BLaER1 treated with 17β-estradiol and CSF1 and Interleukin-3, amounts not matched to agents 10 nM and 100 nM (cell line): ENCODE results near the gene FBXO17.

Source experiments
- H3K27ac ChIP-seq, 11 experiments: shearing (Covaris generic); formaldehyde crosslinking; 2 replicates each; pipeline ENCODE4 v1.8.1; 2022
- H3K27me3 ChIP-seq, 11 experiments: shearing (Covaris generic); formaldehyde crosslinking; 2 replicates each; pipeline ENCODE4 v1.8.1; 2022
- H3K36me3 ChIP-seq, 11 experiments: shearing (Covaris generic); formaldehyde crosslinking; 2 replicates each; pipeline ENCODE4 v1.8.1; 2022
- H3K4me1 ChIP-seq, 10 experiments: shearing (Covaris generic); formaldehyde crosslinking; 2 replicates each; pipeline ENCODE4 v1.8.1; 2022
- H3K4me2 ChIP-seq, 11 experiments: shearing (Covaris generic); formaldehyde crosslinking; 2 replicates each; pipeline ENCODE4 v1.8.1; 2022
- H3K4me3 ChIP-seq, 10 experiments: shearing (Covaris generic); formaldehyde crosslinking; 2 replicates each; pipeline ENCODE4 v1.8.1; 2022
- H3K9ac ChIP-seq, 11 experiments: shearing (Covaris generic); formaldehyde crosslinking; 2 replicates each; pipeline ENCODE4 v1.8.1; 2022
- H3K9me3 ChIP-seq, 11 experiments: shearing (Covaris generic); formaldehyde crosslinking; replicated peaks in 1 of 11; 2 replicates each; pipeline ENCODE4 v1.8.1; 2022
- H4K20me1 ChIP-seq, 11 experiments: shearing (Covaris generic); formaldehyde crosslinking; 2 replicates each; pipeline ENCODE4 v1.8.1; 2022
- Cebpa-rat ChIP-seq, 11 experiments: shearing (Covaris generic); IDR thresholded peaks; 2 replicates each; pipeline ENCODE4 v1.8.1; 2022

The FBXO17 gene

DNA sequence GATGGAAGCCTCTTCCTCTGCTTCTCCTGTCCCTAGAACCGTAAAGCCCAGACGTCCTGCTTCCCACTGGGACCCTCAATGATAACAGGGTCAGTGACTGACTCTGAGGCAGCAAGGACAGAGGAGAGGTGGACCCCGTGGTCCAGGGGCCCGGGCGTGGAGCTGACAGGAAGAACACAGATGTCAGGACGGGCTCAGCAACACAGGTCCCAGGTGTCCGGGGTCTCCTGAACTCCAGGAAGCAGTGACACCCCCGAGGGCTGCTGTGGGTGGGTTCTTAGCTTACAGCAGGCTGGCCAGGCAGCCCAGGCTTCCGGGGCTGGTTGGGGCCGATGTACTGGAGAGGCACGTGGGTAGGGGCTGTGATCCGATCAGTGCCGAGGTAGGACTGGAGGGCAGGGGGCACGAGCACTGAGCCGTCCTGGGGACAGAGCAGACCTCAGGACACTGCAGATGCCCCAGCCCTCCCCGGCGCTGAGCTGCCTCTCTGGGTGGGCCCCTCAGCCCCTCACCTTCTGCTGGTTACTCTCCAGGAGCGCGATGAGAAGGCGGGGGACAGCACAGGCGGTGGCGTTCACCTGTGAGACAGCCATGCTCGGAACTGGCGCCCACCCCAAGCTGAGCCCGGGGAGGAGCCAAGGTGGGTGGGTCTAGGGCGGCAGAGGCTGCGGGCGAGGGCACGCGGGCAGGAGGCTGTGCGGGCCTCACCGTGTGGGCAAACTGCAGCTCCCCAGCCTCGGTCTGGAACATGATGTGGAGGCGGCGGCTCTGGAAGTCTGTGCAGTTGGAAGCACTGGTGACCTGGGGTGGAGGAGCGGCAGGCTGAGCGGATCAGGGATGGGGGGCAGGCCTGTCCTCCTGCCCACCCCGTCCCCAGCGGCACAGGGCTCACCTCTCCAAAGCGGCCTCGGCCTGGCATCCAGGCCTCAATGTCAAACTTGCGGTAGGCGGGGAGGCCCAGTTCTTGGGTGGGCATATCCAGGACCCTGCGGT is 59.9 kb downstream of the FBXO17 start:
- peaks cover 10 to 22% (median 16%) of the 10 kb centered on the region in 10 experiments; a peak in 18 of 20 replicates for H3K4me1 ChIP-seq
- no peak for TF ChIP-seq Cebpa-rat (IDR thresholded peaks at IDR 0.05)
- peaks cover 0 to 33% (median 5%) of the 10 kb centered on the region in 11 experiments; a peak in 7 of 22 replicates for H3K36me3 ChIP-seq
- H3K9me3 ChIP-seq: no peaks in the 10 kb centered on the region
- peak overlapping the region in 1 of 11 experiments; percentile 18; a peak in 1 of 22 replicates for H3K27ac ChIP-seq
- peak overlapping the region in 2 of 11 experiments; percentile 10 to 15; a peak in 2 of 22 replicates for H3K9ac ChIP-seq
- H3K4me2 ChIP-seq: no peak overlapping the region
- 0 out of 22 replicates have a peak, but pooled peaks cover 0 to 4% (median 0%) of the 10 kb centered on the region in 11 experiments for H4K20me1 ChIP-seq
- no peaks in the 10 kb centered on the region for H3K27me3 ChIP-seq
- no peak overlapping the region for H3K4me3 ChIP-seq

- Histone ChIP-seq H4K20me1 (no peaks in the 10 kb centered on the region), H3K9ac (no peak overlapping the region), H3K4me3 (no peak overlapping the region), H3K9me3 (no peaks in the 10 kb centered on the region), H3K27ac (no peak overlapping the region), H3K27me3 (no peaks in the 10 kb centered on the region), H3K4me1 (peaks cover 7 to 14% (median 10%) of the 10 kb centered on the region in 10 experiments; a peak in 12 of 20 replicates), H3K36me3 (peaks cover 3 to 38% (median 9%) of the 10 kb centered on the region in 11 experiments; a peak in 20 of 22 replicates), H3K4me2 (no peak overlapping the region)
- TF ChIP-seq Cebpa-rat (IDR thresholded peaks at IDR 0.05): no peak
Measured at GRCh38 chr19:38913958-38914357, 61.6 kb downstream of the FBXO17 start.

DNA sequence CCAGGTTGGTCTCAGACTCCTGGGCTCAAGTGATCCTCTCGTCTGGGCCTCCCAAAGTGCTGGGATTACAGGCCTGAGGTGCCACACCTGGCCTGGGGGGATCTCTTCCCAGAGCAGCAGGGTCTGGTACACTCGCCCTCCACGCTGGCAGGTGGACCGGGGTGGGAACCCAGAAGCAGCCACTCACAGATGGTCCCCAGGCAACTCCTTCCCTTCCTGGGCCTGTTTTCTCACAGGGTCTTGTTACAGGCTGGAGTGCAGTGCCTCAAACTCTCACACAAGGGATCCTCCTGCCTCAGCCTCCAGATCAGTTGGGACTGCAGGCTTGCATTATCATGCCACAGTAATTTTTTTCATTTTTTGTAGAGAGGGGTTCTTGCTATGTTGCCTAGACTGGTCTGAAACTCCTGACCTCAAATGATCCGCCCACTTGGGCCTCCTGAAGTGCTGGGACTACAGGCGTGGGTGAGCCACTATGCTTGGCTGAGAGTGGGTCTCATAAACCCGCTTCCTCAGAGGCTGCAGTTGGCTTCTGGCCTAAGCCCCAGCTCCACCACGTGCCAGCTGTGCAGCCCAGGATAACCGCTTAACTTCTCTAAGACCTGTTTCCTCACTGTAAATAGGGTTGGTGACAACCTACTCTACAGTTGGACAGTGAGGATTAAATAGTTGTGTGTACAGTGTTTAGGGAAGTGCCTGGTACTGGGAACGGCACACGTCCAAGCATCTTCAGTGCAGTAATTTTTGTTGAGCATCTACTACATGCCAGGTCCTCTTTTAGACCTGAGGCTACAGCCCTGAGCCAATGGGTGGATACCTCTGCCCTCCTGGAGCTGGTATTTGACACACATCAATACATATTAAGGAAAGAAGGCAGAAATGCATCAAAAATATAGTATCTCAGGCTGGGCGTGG is 62.7 kb downstream of the FBXO17 start:
- Histone ChIP-seq H3K27ac (peak overlapping the region in 2 of 11 experiments; percentile 21 to 38; a peak in 2 of 22 replicates), H3K4me1 (peaks cover 7 to 13% (median 10%) of the 10 kb centered on the region in 10 experiments; a peak in 12 of 20 replicates), H4K20me1 (no peaks in the 10 kb centered on the region)

GRCh38 chr19:38911388-38912001 is 64.0 kb downstream of the FBXO17 start:
- Histone ChIP-seq H3K9ac (no peak overlapping the region), H3K9me3 (0 out of 22 replicates have a peak, but pooled peaks cover 0 to 5% (median 0%) of the 10 kb centered on the region in 11 experiments), H3K27me3 (no peaks in the 10 kb centered on the region), H3K4me1 (peaks cover 7 to 13% (median 10%) of the 10 kb centered on the region in 10 experiments; a peak in 12 of 20 replicates), H3K4me3 (no peak overlapping the region), H3K27ac (no peak overlapping the region), H3K4me2 (no peak overlapping the region), H4K20me1 (no peaks in the 10 kb centered on the region), H3K36me3 (peaks cover 26 to 53% (median 31%) of the 10 kb centered on the region in 11 experiments)
- no peak for TF ChIP-seq Cebpa-rat (IDR thresholded peaks at IDR 0.05)

More for the DNA sequence above, 62.7 kb downstream of the FBXO17 start:
- no peak for TF ChIP-seq Cebpa-rat (IDR thresholded peaks at IDR 0.05)
- Histone ChIP-seq H3K4me2 (peak overlapping the region in 6 of 11 experiments; percentile 2 to 23 (median 12); a peak in 2 of 22 replicates), H3K9ac (peak overlapping the region in 1 of 11 experiments; percentile 53; a peak in 2 of 22 replicates), H3K9me3 (no peaks in the 10 kb centered on the region), H3K27me3 (no peaks in the 10 kb centered on the region), H3K4me3 (no peak overlapping the region), H3K36me3 (peaks cover 13 to 39% (median 18%) of the 10 kb centered on the region in 11 experiments)

DNA sequence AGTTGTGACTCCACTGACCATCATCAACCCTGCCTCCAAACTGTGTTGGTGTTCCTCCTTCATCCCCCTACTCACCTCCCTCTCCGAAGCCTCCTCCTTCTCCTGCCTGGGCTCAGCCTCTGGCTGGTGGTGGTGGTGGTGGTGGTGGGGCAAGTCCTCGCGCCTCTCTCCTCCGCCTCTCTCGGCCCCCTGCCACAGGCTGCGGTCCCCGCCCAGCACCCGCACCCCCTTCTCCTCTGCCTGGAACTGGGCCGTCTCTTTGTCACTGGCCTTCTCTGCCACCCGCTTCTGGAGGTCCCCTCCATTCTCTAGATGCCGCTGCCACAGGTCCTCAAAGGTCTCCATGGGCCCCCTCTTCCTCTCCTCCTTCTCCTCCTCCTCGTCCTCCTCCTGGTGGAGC is 65.1 kb downstream of the FBXO17 start:
- Histone ChIP-seq H4K20me1 (peaks cover 0 to 1% (median 0%) of the 10 kb centered on the region in 11 experiments; a peak in 2 of 22 replicates), H3K4me2 (no peak overlapping the region), H3K27me3 (no peaks in the 10 kb centered on the region), H3K9ac (no peak overlapping the region), H3K9me3 (0 out of 22 replicates have a peak, but pooled peaks cover 0 to 5% (median 0%) of the 10 kb centered on the region in 11 experiments), H3K27ac (no peak overlapping the region), H3K4me1 (peaks cover 7 to 13% (median 10%) of the 10 kb centered on the region in 10 experiments; a peak in 12 of 20 replicates), H3K4me3 (no peak overlapping the region), H3K36me3 (peaks cover 33 to 52% (median 36%) of the 10 kb centered on the region in 11 experiments)
- no peak for TF ChIP-seq Cebpa-rat (IDR thresholded peaks at IDR 0.05)

DNA sequence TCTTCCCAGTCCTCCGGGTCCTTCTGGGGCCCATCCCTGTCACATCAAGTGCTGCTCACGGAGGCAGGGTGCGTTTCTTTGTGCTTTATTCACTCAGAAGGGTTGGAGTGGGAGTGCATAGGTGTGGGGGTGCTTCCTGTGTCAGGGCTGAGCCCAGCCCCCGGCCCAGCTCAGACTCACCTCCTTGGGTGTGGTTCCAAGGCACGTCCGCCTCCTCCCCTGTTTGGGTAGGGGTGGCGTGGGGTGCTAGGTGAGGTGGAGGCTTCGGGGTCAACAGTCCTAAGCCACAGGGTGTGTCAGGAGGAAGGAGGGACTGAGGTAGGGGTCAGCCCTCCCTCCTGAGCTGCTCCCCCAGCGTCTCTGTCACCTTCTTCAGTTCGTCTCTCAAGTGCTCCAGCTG is 66.6 kb downstream of the FBXO17 start:
- H3K9ac ChIP-seq: no peak overlapping the region
- H3K27me3 ChIP-seq: no peaks in the 10 kb centered on the region
- H3K36me3 ChIP-seq: peaks cover 44 to 60% (median 50%) of the 10 kb centered on the region in 11 experiments
- H3K4me2 ChIP-seq: no peak overlapping the region
- H3K4me1 ChIP-seq: peaks cover 9 to 14% (median 11%) of the 10 kb centered on the region in 10 experiments; a peak in 13 of 20 replicates
- H4K20me1 ChIP-seq: peaks cover 0 to 15% (median 0%) of the 10 kb centered on the region in 11 experiments; a peak in 6 of 22 replicates
- 0 out of 22 replicates have a peak, but pooled peaks cover 0 to 5% (median 0%) of the 10 kb centered on the region in 11 experiments for H3K9me3 ChIP-seq
- no peak for TF ChIP-seq Cebpa-rat (IDR thresholded peaks at IDR 0.05)
- no peak overlapping the region for H3K4me3 ChIP-seq
- H3K27ac ChIP-seq: no peak overlapping the region

DNA sequence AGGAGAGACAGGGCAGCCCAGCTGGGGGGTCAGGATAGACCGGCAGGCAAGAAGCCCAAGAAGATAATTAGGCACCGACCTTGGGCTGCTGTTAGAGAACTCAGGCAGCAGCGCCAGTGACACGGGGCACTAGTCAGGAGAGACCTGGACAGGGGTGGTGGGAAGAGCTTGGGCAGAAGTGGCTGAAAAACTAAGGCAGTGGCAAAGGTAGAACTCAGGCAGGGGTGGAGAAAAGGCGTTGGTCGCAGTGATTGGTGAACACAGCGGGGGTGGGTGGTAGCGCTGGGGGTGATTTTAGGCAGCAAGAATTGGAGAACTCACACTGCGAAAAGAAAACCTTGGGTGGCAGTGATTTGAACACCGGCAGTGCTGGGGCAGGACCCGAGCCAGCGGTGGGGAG is 67.9 kb downstream of the FBXO17 start:
- Histone ChIP-seq H3K4me1 (peaks cover 2 to 8% (median 4%) of the 10 kb centered on the region in 10 experiments; a peak in 12 of 20 replicates), H3K4me2 (no peak overlapping the region), H3K9ac (no peak overlapping the region), H3K36me3 (peaks cover 44 to 69% (median 57%) of the 10 kb centered on the region in 11 experiments), H4K20me1 (peaks cover 0 to 15% (median 0%) of the 10 kb centered on the region in 11 experiments; a peak in 8 of 22 replicates), H3K27ac (no peak overlapping the region), H3K27me3 (no peaks in the 10 kb centered on the region), H3K4me3 (no peak overlapping the region), H3K9me3 (0 out of 22 replicates have a peak, but pooled peaks cover 0 to 5% (median 0%) of the 10 kb centered on the region in 11 experiments)
- TF ChIP-seq Cebpa-rat (IDR thresholded peaks at IDR 0.05): no peak

- Histone ChIP-seq H3K4me1 (peaks cover 0 to 8% (median 0%) of the 10 kb centered on the region in 10 experiments; a peak in 3 of 20 replicates), H3K27me3 (no peaks in the 10 kb centered on the region), H3K4me3 (no peak overlapping the region), H3K9me3 (0 out of 22 replicates have a peak, but pooled peaks cover 0 to 5% (median 0%) of the 10 kb centered on the region in 11 experiments), H3K4me2 (no peak overlapping the region), H3K9ac (no peak overlapping the region), H3K27ac (no peak overlapping the region), H3K36me3 (peaks cover 44 to 69% (median 57%) of the 10 kb centered on the region in 11 experiments), H4K20me1 (peaks cover 0 to 15% (median 0%) of the 10 kb centered on the region in 11 experiments; a peak in 8 of 22 replicates)
- no peak for TF ChIP-seq Cebpa-rat (IDR thresholded peaks at IDR 0.05)
Measured at GRCh38 chr19:38907227-38907626, 68.3 kb downstream of the FBXO17 start.
